GM18907 (cell line): ENCODE data around the gene CADPS2.

Source experiments
- ATAC-seq: cut with Tn5 transposase; IDR thresholded peaks from one replicate; pipeline ENCODE4 v1.9.1; 2021; ENCODE audit warnings: mild to moderate bottlenecking, moderate library complexity; ENCODE audit not compliant: unreplicated experiment

CADPS2 gene

DNA sequence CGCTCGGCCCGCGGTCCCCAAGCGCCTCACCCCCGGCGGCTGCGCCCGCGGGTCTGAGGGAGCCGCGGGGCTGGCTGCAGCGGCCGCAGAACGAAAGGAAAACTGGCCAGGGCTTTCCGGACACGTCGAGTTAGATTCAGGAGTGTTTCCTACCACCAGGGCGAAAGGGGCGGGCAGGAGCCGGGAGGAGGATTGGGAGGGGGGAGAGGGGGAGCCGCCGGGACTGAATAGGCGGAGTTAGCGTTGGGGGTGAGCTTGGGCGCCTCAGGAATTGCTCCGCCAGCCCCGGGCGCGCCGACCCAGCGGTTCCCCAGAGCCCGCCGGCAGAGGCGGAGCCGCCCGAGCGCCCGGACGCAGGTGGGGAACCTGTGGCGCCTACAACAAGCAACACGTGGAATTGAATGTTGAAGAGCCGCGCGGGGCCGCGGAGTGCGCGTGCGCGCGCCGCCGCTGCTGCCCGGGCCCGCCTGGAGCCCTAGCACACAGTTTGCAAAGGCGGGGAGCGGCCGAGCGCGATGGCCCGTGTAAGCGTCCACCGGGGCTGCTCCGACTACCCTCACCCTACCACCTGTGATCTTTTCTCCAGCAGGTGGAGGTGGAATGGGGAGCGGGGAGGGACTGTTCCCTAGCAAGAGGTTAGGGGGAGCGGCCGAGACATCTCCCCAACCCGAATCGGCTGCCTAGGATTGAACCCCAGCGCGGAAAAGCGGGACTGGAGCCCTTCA, at the start of gene CADPS2:
Gene CADPS2, minus strand, starts transcription at position 104 of the 725 bp plus-strand sequence. CDS start 123 bp downstream, outside the sequence.
- ATAC-seq = peak; percentile 79

DNA sequence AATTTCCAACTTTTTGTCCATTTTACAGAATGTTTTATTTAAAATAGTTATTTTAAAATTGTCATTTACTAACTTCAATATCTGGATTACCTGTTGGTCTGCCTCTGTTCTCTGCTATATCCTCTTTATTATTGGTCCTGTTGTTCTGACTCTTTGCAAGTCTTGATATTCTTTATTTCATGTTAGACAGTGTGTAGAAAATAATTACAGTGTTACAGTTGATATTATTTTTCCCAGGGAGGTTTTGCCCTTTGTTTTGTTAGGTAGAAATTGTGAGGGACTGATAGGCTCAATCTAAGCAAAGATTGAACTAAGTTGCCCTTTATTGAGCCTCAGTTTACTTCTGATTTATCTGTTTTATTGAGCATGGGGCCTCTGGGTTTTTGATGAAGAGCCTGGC, 49.4 kb upstream of the CADPS2 start:
- ATAC-seq = no peak

DNA sequence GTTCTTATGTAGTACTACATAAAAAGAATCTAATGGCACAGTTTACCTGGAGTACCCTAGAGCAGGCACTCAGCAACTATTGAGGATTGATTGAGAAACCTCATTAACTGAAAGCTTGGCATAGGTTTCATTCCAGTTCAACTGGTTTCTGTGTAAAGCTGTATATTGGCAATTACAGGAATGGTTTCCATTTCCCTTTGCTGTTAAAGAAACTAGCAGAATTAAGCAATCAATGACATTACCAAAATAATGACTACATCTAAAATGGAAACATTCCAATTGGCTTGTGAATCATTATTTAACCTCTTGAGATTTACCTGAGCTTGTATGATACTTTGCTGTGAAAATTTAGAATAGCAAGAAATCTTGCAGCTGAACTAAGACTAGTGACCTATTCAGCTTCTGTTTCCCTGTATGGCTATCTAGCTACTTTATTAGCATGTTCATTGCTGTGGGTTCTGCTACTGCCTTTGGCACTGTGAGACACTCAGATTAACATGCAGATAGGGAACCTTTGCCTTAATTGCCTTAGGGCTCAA, 33.5 kb upstream of the CADPS2 start:
- ATAC-seq = no peak

DNA sequence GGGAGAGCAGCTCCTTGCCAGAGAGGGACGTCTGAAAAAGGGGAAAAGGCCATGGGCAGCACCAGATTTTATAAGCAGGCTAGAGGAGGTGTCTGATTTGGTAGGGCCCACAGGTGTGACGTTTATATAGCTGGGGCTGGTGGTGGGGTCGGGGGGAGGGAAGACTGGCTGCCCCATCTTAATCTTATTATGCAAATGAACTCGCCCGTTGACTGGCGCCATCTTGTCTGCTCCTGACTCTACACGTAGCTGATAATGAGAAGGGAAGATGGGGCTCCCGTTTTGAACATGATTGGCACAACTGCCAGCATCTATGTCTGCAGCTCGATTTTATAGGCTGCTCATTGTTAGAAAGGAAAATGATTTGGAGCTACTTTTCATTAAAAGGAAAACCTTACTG, 28.6 kb upstream of the CADPS2 start:
- no peak for ATAC-seq

DNA sequence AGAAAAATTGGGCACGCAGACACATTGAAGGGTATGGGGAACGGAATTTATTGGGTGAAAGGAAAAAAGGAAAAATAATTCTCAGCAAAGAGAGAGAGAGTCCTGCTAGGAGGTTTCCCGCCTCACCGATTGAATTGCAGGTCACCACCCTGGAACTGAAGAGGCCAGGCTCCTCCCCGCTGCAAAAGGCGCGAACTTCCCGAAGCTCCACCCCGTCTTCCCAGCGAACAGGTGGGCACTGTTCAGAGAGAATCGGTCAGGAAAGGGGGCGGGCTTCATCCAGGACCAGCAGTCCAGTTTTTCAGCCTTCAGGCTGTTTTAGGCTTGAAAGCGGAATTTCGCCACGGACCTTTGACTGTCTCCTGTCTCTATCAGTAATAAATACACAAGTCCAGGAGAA, 27.3 kb upstream of the CADPS2 start:
- no peak for ATAC-seq

DNA sequence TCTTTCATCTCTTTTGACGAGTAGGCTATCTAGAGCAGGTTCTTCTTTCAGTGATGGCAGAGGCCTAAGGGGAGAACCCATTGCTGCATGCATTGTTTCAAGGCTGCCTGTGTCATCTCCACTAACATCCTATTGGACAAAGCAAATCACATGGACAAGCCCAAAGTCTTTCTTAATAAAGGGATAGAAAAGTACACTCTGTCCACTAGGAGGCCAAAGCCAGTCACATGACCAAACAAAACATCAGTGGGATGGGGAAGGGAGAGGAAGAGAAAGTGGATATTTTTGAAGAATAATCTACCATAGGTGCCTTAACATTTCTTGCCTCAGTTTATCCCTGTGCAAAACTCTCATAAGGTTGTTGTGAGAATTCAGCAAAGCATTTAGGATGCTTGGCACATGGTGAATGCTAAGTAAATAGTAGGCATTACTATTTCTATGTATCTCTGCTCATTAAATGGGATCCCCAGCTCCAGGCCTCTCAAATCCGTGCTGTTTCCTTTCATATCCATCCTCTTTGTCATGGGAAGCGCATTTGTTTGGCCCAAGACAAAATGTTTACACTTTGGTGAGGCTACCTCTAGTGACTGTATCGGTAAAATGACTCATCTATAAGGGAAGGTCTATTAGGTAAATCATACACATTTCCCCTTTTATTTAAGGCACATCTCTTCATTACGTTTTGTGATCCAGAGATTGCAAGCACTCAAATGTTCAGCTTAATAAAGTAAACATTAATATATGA, 16.7 kb upstream of the CADPS2 start:
- ATAC-seq = peak; percentile 50

DNA sequence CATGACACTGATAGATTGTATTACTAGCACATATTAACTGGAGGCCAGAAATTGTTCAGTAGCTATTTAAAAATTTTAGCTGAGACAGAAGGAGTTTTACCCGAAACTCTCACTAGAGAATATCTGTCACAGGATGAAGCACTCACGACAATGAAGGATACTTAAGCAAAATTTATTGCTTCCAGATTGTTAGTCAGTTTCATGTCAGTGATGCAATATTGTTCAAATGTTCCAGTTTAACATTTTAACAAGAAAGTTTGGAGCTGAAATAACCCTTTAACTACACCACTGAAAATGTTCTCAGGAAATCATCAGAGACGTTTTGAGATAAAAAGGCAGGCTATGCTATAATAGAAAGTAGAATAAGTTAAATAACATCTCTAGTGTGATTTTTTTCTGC, 15.0 kb upstream of the CADPS2 start:
- no peak for ATAC-seq

DNA sequence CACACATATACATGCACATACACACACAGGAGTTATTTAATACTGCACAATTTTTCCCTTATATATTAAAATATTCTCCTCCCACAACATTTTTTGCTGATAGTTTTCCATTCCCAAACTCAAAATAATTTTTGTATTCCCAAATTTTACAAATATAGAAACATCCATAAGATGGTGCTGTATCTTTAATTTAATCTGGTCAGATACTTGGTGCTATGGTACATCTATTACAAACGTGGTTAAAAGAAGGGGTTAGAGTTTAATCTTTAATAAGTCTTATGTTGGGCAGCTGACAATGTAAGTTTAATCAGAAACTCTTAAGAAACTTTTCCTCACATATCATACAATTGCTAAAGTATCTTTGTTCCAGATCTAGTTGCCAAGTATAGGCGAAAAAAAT, 10.2 kb upstream of the CADPS2 start:
- no peak for ATAC-seq

DNA sequence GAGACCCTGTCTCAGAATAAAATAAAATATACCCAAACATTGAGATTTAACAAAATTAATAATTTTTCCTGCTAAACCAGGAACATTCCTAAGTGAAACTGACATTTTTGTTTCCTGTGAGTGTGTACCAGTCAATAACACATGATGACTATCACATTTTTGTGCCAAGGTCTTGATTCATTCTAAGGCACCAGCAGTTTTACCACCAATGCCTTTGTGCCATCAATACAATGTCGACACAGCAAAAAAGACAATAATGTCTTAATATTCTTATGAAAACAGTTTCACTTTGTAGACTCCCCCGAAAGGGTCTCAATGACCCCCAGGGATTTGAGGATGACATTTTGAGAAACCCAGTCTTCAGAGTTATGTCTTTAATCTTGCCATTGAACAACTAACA, 7.2 kb upstream of the CADPS2 start:
- ATAC-seq = no peak

DNA sequence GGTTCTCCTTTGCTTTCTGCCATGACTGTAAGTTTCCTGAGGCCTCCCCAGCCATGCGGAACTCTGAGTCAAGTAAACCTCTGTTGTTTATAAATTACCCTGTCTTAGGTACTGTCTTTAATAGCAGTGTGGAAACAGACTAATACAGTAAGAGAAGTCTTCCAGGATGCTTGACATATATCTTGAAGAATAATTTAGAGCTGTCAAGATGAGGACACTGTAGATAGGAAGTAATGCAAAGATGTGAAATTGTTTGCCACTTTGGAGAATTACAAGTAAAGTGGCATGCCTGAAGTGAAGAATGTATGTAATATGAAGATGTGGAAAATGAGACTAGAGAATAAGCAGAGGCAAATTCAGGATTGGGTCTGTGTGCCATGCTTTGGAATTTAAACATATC, 2.9 kb upstream of the CADPS2 start:
- no peak for ATAC-seq

DNA sequence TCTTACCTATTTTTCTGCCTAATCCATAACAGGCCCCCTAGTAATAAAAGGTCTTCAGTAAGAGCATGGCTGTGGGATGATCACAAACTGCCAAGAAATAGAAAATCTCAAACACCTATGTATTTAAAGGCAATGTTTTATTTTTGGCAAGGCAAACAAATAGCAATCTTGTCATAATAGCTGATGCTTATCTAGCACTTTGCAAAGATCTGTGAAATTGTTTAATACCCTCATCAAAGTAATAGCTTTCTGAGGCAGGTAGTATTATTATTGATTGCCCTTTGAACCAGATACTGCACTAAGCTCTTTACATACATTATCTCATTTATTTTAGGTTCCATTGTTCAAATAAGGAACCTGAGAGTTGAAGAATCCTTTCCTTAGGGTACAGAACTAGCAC, 1.6 kb upstream of the CADPS2 start:
- ATAC-seq = no peak

DNA sequence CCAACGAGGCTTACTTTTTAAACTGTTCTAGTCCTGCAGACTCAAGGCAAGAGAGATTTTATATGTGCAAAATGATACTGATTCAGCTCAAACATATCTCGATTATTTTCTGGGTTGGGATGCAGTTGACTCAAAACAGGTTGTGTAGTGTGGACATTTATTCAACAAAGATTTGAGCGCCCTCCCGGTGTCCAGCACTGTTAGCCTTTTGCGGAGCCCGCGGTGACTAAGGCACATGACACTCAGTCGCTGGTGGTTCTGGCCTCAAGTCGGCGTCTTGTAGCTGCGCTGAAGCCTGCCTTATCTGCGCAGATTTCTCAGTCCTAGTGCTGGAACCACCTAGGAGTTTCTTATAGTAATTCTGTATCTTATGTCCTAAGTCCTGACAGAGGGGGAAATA, 938 bp upstream of the CADPS2 start:
- ATAC-seq = no peak

DNA sequence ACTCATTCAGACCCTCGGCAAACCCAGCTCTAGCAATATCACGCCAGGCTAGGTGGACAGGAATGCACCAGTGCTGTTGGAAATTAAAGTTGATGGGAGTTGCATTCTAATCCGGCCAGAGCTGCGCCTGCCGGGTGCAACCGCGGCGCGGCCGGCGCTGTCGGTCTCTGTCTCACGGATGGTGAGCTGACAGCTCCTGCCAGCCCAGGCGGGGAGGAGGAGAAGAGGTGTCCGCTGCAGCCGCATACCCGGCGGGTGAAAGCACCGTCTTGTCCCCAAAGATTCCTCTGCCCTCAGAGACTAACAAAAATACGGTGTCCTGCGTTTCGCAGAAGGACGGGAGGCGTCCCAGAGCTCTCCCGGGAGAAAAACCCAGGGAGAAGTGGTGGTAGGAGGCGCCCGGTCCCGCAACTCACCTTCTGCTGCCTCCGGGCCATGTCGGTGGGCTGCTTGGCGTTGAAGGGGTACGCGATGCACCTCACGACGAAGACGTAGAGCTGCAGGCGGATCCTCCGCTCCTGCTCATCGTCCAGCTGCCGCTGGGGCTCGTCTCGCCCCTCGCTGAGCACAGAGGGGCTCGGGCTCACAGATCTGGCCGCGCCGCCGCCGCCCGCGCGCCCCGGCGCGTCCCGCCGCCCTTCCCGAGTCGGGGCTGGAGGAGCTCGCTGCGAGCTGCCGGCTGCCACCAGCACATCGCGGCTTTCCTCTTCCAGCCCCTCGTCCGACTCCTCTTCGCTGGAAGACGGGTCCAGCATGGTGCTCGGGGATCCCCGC, 490 bp downstream of the CADPS2 start:
- ATAC-seq = peak; percentile 43

DNA sequence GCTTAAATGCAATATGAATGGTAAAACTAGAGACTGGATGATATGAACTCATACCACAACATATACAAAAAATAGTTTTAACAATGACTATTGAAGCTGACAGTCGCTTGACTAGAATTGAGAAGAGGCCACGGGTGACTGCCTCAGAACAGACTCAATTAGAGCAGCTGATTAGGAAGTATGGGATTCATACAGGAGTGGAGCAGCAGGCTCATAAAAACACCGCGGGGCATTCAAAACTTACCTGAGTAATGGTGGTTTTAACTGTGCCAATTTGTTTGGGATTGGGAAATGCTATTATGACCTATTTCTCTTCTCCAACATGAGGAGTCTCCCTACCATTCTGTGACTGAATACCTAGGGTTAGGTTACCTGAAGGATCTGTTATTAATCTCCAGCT, 2.1 kb downstream of the CADPS2 start:
- ATAC-seq = no peak

DNA sequence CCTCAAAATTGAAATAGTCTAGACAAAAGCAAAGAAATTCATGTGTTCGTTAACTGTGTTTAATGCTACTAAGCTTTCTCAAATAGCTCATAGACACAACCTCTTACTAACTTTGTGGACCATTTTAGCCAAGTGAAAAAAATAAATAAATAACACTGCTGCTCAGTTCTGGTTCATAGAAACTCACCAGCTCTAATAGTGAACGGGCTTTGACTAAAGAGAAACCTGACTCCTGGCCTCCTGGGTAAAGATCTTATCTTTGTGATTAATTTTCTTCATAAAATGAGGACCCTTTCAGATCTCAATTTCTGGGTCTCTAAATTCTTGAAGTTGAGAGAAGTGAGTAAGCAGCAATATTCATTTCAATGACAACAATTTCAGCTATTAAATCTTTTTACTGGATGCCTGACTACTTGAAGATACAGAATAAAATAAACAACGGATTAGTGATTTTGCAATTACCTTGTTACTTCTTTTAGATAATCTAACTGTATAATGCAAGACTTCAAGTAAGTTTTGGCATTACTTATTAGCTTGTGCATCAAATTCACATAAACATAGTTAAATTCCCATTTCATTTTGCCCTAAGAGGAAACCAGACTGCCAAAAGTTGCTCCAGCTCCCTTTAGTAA, 3.1 kb downstream of the CADPS2 start:
- ATAC-seq = no peak

DNA sequence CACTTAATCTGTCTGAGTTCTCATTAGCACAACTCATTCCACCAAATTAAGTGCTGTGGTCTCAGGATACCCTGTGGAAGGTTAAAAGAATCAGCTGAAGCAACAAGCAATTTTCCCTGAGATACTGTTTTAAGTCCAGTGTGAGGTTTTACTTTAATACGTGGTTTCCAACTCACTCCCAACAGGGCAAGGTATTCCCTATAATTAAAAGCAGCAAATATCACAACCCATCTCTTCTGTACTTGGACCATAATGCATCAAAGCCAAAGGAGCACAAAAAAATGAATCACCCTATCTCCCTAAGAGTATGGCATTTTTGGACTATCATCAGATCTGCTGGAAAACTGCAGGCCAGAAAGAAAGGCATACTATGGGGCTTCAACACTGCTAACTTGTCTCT, 4.9 kb downstream of the CADPS2 start:
- no peak for ATAC-seq

DNA sequence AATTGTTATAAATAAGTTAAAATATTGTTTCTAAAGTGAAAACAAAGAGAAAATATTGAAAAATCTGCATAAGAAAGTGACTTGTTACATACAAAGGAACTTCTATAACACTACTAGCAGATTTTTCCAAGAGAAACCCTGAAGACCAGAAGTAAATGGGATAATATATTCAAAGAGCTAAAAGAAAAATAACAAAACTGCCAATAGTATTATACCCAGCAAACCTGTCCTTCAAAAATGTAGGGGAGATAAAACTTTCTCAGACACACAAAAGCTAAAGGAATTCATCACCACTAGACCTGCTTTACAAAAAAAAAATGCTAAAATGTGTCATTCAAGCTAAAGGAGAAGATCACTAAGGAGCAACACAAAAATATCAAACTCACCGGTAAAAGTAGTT, 17.0 kb downstream of the CADPS2 start:
- no peak for ATAC-seq

DNA sequence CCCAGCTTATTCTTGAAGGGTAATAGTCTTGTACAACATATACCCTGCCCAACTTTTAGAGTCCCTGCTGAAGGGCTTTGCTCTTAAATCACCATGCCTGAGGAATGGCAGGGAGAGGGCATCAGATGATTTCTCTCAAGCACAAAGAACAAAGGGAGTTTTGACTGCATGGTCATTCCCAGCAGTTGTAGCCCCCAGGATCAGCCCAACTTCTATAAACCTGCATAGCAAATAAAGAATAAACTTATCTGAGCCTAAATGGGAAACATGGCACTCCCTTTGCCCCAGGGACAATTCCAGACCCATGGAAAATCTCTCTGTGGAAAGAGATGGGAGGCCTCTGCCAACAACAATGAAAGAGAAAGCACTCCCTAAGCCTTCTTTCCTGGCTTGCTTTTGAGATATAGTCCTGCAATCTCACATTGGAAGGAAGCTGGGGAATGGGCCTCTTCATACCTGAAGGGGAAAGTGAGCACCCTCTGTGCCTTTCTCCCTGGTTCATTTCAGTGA, 18.7 kb downstream of the CADPS2 start:
- no peak for ATAC-seq

DNA sequence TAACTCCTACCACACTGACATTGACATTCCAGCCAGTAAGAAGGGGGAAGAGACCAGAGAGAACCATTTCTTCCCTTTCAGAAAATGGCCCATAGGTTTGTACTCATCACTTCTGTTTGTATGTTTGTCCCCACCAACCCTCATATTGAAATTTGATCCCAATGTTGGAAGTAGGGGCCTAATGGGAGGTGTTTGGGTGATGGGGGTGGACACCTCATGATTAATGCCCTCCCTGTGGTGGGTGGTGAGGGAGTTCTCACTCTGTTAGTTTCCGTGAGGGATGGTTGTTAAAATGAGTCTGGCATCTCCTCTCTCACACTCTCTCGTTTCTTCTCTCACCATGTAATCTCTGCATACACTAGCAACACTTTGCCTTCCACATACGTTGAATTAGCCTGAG, 21.4 kb downstream of the CADPS2 start:
- ATAC-seq = no peak

DNA sequence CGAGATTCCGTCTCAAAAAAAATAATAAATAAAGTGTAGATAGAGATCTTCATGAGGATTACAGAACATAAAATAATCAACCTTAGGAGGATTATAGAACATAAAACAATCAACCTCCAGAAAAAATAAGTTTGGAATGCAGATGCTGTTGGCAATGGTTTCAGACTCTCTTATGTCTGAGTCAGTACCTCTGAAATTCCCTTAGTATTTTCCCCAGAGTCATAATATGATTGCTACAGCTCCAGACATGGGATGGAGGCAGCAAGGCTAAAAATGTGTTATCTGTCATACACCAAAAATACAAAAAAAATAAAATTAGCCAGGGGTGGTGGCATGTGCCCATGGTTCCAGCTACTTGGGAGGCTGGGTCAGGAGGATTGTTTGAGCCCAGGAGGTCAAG, 22.2 kb downstream of the CADPS2 start:
- ATAC-seq = no peak

DNA sequence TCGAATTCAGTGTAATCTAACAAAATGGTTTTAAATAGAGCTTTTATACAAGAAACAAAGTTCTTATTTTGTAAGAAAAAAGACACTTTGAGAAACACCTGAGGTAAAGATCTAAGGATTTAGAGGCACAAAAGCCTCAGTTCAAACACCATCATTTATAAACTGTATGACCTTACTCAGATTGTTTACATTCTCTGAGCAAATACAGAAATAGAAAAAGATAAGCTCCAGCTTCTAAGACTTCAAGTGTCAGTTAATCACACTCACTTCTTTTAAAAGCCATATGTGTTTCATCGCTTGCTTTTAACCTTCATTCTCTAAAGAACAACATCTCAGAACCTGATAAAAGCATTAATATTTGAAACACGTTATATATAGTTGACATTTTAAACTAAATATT, 27.9 kb downstream of the CADPS2 start:
- no peak for ATAC-seq
